Epithelial cell of proximal tubule (primary cell): ENCODE results near the gene NCK2. TPM values are rescaled to one million over a fixed set of nuclear protein-coding genes. Genes with fewer than 3 reads are reported as not detected.

Experiments
- DNase-seq: peaks from one replicate; pipeline ENCODE4 v3.0.0-alpha.2; 2011; ENCODE audit warnings: low read depth
- H3K4me3 ChIP-seq: 2 replicates; pipeline ENCODE4 v1.5.1; 2011; ENCODE audit warnings: low read depth, mild to moderate bottlenecking, low read length
- total RNA-seq: library from RNA; depleted of rRNA; stranded (reverse); fragments of >200 nt; gene quantifications from 2 replicates; pipeline ENCODE4 v1.2.3, GENCODE V29; 2015
- TF ChIP-seq, protein P1 (sequence below): conservative IDR thresholded peaks from 2 replicates; pipeline ENCODE4 v1.5.1; 2012; ENCODE audit warnings: low read depth, mild to moderate bottlenecking, low read length

NCK2 gene
- total RNA-seq, 1 donor from 2014 or later, result 53.0 TPM

DNA sequence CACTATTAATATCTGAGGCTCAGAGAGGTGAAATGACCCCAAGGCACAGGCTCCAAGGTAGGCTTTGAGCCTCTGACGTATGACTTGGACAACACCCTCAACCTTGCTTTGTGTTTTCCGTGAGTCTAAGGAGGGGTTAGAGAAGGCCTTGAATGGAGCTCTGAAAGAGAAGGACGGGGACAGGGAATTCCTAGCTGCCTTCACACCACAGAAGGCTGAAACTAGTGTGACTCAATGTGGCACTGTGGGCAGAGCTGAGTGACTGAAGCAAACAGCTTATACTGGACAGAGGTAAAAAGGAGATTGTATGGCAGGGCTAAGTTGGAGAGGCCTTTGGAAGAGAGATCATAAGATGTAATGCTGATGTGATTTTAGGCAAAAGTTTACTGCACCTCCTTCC lies 3.5 kb upstream of the NCK2 start:
- TF ChIP-seq, protein P1, sequence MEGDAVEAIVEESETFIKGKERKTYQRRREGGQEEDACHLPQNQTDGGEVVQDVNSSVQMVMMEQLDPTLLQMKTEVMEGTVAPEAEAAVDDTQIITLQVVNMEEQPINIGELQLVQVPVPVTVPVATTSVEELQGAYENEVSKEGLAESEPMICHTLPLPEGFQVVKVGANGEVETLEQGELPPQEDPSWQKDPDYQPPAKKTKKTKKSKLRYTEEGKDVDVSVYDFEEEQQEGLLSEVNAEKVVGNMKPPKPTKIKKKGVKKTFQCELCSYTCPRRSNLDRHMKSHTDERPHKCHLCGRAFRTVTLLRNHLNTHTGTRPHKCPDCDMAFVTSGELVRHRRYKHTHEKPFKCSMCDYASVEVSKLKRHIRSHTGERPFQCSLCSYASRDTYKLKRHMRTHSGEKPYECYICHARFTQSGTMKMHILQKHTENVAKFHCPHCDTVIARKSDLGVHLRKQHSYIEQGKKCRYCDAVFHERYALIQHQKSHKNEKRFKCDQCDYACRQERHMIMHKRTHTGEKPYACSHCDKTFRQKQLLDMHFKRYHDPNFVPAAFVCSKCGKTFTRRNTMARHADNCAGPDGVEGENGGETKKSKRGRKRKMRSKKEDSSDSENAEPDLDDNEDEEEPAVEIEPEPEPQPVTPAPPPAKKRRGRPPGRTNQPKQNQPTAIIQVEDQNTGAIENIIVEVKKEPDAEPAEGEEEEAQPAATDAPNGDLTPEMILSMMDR, result no peak
- H3K4me3 ChIP-seq, result no peak overlapping the region
- no peak for DNase-seq

GRCh38 chr2:105741617-105742016 lies 3.1 kb upstream of the NCK2 start:
- DNase-seq, result no peak
- TF ChIP-seq, protein P1, result no peak
- H3K4me3 ChIP-seq, result no peak overlapping the region

DNA sequence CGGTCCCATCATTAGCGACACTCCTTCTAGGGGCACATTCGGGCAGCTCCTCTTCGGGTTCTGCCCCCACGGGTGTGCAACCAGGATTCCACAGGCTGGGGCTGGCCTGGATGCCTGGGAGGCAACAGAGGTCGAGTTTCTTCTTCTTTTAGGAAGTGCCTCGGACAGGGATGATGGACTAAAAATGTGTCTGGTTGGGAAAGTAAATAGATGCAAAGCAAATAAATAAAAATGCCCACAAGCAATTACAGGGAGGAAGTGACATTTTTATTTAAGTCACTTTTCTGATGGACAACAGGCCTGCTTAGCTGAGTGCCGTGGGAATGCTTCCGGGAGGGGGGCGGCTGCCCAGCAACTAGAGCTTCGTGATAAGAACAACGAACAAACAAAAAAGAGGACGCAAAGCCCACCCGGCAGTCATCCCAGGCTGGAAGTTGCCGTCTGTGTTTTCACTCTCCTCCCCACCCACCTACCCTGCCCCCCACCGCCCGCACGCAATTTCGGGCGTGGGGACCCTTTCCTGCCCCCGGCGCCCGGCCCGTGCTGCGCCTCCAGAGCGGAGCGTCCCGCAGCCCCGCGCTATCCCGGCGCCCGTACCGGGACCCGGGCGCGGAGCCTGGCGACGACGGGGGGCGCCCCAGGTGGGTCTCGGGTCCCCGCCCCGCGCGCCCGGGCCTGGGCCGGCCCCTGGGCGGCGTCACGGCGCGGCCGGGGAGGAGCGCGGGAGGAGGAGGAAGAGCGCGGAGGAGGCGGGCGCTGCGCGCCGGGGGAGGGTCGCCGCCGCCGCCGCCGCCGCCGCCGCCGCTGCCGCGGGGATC lies 412 bp upstream of the NCK2 start:
- peak overlapping the region; percentile 51 for H3K4me3 ChIP-seq
- DNase-seq, result no peak

DNA sequence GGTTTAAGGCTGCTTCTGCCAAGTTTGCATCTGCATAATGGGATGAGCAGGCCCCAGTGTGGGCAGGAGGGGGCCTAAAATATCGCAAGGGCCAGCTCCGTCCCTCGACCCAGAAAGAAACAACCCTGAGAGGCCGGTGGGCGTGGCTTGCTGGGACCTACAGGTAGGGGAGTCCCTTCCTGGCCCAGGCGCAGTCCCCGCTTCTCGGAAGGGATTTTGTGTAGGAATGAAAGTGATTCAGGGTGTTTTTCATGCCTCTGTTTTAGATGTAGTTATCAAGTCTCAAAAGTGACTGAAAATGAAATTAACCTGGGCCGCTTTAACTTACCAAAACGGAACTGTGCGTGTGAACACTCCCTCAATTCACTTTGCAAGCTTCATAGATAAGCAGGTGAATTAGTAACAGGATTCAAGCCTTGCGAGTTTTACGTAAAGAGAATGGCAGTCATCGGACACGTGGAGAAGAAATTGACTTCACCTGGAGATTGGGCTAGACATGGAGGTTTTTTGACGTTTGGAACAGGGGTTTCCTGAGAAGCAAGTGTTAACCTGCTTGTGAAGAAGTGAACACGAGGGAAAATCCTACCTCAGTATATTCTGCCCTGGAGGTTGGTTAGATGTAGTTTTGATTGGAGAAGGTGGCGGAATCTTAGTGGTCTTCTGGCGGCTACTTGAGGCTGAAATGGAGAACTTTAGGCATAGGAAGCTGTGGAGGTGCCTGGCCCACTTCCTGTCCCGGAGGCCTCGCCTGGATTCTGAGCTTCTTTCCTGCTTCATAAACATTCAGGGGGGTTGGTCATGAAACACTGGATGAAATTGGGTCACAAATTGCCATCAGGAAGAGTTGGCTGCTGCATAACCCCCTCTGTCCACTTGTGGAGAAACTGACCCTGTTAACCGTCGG lies 1.7 kb downstream of the NCK2 start:
- no peak for DNase-seq
- TF ChIP-seq, protein P1, result no peak
- H3K4me3 ChIP-seq, result peak overlapping the region; percentile 66

More for the DNA sequence above, 412 bp upstream of the NCK2 start:
- TF ChIP-seq, protein P1, result no peak

- H3K4me3 ChIP-seq, result no peak overlapping the region
- TF ChIP-seq, protein P1, result no peak
Observed at GRCh38 chr2:105747254-105747894, 2.7 kb downstream of the NCK2 start.

DNA sequence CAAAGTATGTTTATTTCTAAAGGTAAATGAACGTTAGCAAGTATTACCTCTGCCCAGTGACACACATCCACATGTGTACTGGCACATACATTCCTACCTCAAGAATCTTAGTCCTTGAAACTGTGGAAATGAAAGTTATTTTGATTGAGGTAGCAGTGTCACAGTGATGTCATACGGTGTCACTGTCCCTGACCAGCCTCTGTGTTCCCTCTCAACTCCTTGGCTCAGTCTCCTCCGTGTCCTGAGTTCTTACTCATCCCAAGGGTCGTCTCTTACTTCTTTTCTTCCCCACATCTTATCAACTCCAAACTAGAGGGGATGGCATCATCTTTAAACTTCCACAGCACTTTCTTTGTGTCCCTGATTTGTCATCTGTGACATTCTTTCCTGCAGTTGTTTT lies 3.3 kb downstream of the NCK2 start:
- H3K4me3 ChIP-seq, result no peak overlapping the region
- TF ChIP-seq, protein P1, result no peak
- DNase-seq, result no peak

More at GRCh38 chr2:105747254-105747894, 2.7 kb downstream of the NCK2 start:
- no peak for DNase-seq
